Glutamatergic neuron (in vitro differentiated cells): ENCODE results near the gene TRIM21. TPM values are rescaled to one million over a fixed set of nuclear protein-coding genes. Genes with fewer than 3 reads are reported as not detected.

Experiments used
- total RNA-seq: library from RNA; stranded (reverse); fragmentation: NEBNext Ultra II Directional; extraction: Animal tissue kit (Norgen Biotek cat#: 25700); gene quantifications from one replicate; pipeline ENCODE4 v1.2.1, GENCODE V29; 2021; ENCODE audit not compliant: unreplicated experiment

TRIM21 gene
- total RNA-seq, 1 donor from 2014 or later = 8.3 TPM

Other genes with a start within 250 kb of the TRIM21 start
- gene OR52B4, start 25.3 kb downstream of the TRIM21 start, total RNA-seq = not detected
- gene OR52K2, start 55.6 kb upstream of the TRIM21 start, total RNA-seq = not detected
- gene OR52K1, start 88.9 kb upstream of the TRIM21 start, total RNA-seq = not detected
- gene OR52M1, start 151.5 kb upstream of the TRIM21 start, total RNA-seq = not detected
- gene OR52I2, start 188.0 kb upstream of the TRIM21 start, total RNA-seq = 0.49 TPM
- gene OR52I1, start 200.3 kb upstream of the TRIM21 start, total RNA-seq = 0.27 TPM
- gene TRIM68, start 214.5 kb upstream of the TRIM21 start, total RNA-seq = 3.9 TPM
- not detected for gene OR51D1, start 243.8 kb upstream of the TRIM21 start, total RNA-seq